GM18508 (cell line): ENCODE results near the gene CCDC157.

Source experiments
- ATAC-seq: cut with Tn5 transposase; IDR thresholded peaks from one replicate; pipeline ENCODE4 v1.9.1; 2021; ENCODE audit warnings: moderate number of reproducible peaks; ENCODE audit not compliant: insufficient read depth, unreplicated experiment

CCDC157 gene

GRCh38 chr22:30351226-30351625 is 5.6 kb upstream of the CCDC157 start:
- ATAC-seq = no peak

GRCh38 chr22:30354644-30355043 is 2.2 kb upstream of the CCDC157 start:
- ATAC-seq = no peak

GRCh38 chr22:30357236-30357570 is 396 bp downstream of the CCDC157 start:
- ATAC-seq = no peak

DNA sequence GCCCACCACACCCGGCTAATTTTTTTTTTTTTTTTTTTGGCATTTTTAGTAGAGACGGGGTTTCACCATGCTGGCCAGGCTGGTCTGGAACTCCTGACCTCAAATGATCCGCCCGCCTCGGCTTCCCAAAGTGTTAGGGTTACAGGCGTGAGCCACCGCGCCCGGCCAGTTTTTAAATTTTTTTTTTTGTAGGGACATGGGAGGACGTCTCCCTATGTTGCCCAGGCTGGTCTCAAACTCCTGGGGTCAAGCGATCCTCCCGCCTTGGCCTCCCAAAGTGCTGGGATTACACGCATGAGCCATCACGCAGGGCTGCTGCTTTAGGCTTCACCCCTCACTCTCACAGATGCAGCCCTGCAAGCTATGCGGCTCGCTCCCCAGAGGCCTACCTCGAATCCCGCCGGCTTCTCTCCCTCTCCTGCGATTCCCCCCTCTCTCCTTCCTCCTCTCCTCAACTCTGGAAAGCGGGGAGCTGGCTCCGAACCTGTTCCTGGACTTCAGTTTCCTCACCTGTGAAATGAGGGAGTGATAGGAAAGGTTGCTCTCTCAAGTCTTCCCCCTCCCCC is 926 bp downstream of the CCDC157 start:
- no peak for ATAC-seq

DNA sequence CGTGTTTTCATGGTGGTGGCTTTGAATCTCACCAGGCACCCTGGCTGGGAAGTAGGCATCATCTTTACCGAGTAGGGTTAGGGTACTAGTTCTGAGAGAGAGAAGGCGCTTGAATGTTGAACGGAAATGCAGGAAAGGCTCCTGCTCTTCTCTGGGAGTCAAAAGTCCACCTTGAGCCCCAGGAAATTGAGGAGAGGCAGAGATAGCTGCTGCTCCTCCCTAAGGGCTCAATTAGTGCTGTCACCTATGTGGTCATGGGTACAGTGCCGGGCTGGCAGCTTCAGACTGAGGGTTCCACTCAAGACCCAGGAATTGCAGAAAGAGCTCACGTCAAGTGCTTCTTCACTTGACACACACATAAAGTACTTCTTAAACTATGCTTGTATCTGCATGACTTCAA is 1.7 kb downstream of the CCDC157 start:
- ATAC-seq = no peak

DNA sequence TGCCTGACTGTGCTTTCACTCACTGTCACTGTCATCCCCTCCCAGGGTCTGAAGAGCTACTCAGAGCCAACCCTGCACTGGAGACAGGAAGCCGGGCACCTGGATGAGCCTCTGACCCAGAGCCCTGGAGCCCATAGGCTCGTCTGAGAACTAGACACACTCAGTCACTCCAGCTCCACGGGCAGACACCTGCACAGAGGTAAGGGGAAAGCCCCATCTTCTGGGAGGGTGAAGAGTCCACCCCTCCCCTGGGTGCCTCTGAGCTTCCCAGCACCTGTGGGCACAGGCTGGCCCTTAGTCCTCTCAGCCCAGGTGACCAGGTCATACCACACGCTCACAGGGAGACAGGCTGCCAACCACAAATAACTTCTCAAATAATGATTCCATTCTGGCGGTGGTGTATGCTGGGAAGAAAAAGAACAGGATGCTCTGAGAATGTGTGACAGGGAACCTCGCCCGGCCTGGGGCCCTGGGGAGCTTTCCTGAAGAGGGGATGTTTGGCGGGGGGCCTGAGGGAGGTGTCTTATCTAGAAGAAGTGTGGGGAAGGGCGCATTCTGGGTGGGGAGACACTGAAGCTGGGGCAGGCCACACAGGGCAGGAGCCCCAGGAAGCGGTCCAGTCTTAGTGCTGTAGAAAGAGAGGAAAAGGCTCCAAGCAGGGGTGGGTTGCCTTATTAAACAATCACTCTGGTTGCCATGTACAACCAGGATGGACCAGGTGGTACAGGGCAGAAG is 5.3 kb downstream of the CCDC157 start:
- ATAC-seq = no peak

DNA sequence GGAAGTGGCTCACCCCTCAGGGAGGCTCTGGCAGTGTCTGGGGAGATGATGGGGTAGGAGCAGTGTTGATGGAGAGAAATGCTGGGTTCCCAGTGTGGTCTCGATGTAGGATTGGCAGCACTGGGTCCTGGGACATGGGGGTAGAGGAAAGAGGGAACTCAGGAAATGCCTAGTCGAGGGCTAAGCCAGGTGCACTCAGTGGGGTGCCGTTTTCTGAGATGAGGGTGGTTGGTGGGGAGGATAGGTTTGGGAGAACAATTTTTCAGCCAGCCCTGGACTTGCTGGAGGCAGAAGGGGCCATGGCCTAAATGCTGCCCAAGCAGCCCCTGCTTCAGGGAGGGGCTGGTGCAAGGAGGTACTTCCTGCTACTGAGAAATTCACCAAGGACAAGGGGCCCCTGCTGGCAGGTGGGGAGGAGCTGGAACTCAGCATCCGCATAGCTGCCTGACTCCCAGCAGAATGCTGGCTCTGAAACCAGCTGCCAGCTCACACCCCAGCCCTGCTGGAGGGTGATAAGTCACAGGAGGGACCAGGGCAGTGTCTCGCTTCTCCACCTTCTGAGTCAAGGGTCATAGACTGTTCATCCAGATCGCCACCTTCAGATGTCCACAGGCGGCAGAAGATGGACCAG is 6.0 kb downstream of the CCDC157 start:
- no peak for ATAC-seq

DNA sequence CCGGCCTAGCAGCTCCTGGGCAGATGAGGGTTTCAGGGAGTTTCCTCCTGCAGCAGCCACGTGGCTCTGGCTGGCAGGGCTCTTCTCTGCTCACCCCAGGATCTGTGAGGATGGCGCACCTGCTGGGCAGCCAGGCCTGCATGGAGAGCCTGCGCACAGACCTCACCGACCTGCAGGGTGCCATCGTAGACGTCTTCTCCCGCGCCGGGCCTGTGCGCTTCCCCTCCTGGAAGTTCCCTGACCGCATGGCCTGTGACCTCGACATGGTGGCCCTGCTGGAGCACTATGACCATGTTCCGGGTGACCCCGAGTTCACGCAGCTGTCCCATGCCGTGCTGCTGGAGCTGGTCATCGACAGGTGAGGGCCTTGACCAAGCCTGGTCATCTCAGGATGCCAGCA is 9.1 kb downstream of the CCDC157 start:
- ATAC-seq = no peak

GRCh38 chr22:30368420-30368819 is 11.6 kb downstream of the CCDC157 start:
- no peak for ATAC-seq

GRCh38 chr22:30370641-30371230 is 13.9 kb downstream of the CCDC157 start:
- no peak for ATAC-seq

DNA sequence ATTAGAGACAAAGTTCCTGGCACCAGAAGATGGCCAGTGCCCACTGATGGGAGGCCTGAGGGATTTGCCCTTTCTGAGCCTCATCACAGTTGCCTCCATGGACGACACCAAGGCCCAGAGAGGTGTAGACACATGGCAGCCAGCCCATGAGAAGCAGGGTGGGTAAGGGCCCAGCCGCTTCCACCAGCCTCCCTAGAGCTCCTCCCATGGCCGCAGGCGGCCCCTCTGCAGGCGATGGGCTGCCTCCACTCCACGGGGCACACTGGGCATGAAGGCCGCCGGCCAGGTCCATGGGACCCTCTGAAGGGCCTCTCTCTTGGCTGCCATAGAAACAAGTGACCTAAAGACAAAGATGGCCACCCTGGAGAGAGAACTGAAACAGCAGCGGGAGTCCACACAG is 14.5 kb downstream of the CCDC157 start:
- ATAC-seq = no peak

GRCh38 chr22:30371981-30372380 is 15.2 kb downstream of the CCDC157 start:
- ATAC-seq = no peak

DNA sequence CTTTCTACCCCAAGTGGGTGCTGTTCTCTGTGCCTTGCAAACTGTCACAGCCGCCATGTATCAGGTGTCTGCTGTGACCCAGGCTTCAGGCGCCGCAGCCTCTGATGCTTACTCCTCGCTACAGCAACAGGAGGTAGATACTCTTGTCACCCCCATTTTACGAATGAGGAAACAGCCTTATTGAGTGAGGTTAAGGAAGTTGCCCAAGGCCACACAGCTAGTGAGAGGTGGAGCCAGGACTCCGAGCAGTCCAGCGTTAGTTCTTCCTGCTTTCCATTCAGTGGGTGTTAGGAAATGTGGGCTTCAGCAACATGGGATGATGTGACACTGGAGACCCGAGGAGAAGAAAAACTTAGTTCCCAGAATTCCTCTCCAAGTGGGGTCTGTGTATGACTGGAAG is 16.1 kb downstream of the CCDC157 start:
- ATAC-seq = no peak

DNA sequence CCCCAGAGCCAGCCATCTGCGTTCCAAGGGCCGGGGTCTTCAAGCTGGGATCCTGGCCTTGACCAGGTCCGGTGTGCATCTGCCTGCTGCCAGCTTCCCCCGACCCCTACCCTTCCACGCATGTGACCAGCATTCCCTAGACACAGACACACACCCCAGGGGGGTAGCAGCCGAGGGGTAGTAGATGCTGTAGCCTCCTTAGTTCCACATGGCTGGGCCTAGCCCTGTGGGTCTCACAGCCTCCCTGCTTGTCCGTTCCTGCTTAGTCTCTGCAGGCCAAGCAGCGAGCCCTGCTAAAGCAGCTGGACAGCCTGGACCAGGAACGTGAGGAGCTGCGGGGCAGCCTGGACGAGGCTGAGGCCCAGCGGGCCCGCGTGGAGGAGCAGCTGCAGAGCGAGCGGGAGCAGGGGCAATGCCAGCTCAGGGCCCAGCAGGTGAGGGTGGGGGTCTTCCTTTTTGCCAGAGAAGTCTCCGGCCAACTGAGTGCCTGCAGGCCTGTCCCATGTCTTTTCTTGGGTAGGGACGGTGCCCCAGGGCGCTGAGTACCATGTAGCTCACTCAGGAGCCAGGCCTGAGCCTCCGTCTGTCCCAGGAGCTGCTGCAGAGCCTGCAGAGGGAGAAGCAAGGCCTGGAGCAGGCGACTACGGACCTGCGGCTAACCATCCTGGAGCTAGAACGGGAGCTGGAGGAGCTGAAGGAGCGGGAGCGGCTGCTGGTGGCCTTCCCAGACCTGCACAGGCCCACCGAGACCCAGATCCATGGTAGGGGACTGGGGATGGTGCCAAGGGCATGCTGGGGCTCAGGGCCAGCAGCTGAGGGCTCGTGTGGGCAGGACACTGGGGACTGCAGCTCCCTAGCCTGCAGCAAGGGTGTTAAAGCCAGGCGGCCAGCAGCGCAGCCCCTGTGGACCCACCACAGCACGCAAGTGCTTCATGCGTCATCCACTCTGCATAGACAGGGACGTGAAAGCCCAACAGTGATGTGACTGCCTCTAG is 16.8 kb downstream of the CCDC157 start:
- ATAC-seq = no peak

DNA sequence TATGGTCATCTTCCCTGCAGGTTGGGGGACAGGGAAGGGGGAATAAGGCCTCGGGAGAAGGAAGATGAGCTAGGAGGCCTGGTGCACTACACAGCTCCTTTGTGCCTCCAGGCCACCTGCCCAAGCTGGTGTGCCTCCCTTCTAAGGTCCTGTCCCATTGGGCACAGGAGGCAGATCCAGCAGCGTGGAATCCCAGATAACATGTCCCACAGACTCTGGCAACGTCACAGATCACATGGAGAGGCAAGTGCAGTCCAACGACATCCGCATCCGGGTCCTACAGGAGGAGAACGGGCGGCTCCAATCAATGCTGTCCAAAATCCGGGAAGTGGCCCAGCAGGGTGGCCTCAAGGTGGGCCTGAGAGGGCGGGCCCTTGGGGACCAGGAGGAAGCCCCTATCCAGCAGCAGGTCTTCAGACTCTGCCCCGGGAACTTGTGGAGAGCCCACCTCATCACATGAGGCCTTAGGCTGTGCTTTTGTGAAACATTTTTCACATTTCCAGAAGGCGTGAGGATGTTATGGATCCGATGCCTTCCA is 18.6 kb downstream of the CCDC157 start:
- ATAC-seq = no peak

DNA sequence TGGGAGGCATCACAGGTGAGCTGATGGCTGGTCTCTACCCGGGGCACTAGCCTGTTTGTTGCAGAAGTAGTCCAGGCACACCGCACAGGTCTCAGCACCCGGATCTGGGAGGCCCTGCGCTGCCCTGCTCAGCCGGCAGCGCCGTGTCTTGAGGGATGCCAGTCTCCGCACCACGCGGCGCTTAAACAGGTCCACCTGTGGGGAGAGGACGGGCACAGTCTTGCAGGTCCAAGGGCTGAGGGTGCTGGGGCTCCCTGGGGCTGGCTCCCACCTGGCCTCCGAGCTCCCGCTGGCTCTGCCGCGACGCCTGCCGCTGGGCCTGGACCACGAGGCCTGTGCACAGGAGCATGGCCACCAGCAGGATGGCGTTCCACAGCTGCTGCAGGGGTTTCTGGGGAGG is 23.2 kb downstream of the CCDC157 start:
- no peak for ATAC-seq

- no peak for ATAC-seq
Measured at GRCh38 chr22:30381264-30381663, 24.5 kb downstream of the CCDC157 start.

DNA sequence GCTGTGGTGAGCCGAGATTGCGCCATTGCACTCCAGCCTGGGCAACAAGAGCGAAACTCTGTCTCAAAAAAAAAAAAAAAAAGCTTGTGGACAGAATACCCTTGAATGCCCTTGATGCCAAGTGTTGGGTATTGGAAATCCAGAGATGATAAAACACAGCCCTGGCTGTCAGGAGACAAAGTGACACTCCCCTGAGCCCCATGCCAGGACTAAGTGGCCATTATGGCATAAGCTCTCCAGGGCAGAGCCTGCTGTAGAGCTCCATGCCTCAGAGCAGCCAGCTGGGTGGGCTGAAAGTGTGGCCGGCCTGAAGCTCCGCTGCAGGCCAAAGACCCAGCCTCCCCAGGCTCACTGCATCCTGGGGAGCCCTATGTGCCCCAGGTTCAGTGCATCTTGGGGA is 25.5 kb downstream of the CCDC157 start:
- no peak for ATAC-seq

GRCh38 chr22:30383061-30383460 is 26.3 kb downstream of the CCDC157 start:
- ATAC-seq = no peak

DNA sequence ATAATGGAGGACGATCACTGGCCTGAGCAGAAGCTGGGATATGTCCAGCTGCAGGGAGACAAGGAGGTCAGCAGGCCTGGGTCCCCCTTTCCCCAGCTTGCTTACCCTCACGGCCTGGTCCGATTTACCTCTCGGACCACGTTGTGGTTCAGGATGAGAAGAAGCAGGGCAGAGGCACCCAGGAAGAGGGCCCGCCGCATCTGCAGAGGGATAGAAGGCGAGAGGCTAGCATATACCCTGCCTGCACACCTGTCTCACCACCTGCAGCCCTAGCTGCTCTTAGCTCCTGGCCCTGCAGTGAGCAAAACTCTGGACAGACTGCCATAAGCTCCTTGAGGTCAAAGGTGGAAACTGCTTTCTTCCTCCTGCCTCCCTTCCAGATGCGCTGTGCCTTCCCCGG is 29.1 kb downstream of the CCDC157 start:
- ATAC-seq = no peak
